ENCODE results near the gene FMOD. TPM values are rescaled to one million over a fixed set of nuclear protein-coding genes. Genes with fewer than 3 reads are reported as not detected.

FMOD gene
- total RNA-seq, 2 donors from 2014 or later = 190 to 438 TPM

GRCh38 chr1:203382026-203382425 is 31.1 kb upstream of the FMOD start:
- TF ChIP-seq, protein P1, sequence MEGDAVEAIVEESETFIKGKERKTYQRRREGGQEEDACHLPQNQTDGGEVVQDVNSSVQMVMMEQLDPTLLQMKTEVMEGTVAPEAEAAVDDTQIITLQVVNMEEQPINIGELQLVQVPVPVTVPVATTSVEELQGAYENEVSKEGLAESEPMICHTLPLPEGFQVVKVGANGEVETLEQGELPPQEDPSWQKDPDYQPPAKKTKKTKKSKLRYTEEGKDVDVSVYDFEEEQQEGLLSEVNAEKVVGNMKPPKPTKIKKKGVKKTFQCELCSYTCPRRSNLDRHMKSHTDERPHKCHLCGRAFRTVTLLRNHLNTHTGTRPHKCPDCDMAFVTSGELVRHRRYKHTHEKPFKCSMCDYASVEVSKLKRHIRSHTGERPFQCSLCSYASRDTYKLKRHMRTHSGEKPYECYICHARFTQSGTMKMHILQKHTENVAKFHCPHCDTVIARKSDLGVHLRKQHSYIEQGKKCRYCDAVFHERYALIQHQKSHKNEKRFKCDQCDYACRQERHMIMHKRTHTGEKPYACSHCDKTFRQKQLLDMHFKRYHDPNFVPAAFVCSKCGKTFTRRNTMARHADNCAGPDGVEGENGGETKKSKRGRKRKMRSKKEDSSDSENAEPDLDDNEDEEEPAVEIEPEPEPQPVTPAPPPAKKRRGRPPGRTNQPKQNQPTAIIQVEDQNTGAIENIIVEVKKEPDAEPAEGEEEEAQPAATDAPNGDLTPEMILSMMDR (IDR thresholded peaks at IDR 0.05) = no peak
- no peaks in the 10 kb centered on the region for H3K36me3 ChIP-seq
- no peak overlapping the region for H3K4me3 ChIP-seq
- H3K27me3 ChIP-seq (replicated peaks; ENCODE audit: insufficient read depth) = no peaks in the 10 kb centered on the region
- no peaks in the 10 kb centered on the region for H3K9me3 ChIP-seq
- no peak for DNase-seq (ENCODE audit: low spot score)
- no peak for ATAC-seq (ENCODE audit: insufficient number of reproducible peaks, low FRiP score, low read depth)
- peaks cover 20 to 38% of the 10 kb centered on the region in 2 donors for H3K4me1 ChIP-seq (ENCODE audit: control insufficient read depth in 1 of 2, low read depth in 2 of 2)
- no peak overlapping the region for H3K27ac ChIP-seq

DNA sequence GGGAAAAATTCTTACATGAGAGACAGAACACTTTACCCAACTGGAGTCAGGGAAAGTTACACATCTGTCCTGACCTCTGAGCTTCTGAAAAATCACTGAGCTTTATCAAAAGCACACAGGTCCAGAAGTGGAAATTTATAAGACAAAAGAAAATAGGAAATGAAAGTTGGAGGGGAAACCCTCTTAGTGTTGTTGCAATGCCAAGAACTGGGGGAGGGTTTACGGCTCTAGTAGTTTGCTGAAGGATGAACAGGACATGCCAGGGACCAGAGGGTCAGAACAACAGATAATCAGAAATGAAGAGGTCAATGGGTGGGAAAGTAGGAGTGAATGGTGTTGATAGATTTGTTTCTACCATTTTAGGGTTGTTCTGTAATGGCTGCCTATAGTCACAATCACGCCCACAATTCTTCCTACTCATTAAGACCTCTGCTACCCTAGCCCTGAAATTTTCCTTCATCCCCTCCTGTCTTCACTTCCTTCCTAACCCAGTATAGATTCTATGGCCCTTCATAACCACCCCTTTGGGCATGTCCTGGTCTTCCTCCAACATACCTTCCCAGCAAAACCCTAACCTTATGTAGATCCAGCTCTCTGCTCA is 30.3 kb upstream of the FMOD start:
- H3K9me3 ChIP-seq = no peaks in the 10 kb centered on the region
- ATAC-seq (ENCODE audit: insufficient number of reproducible peaks, low FRiP score, low read depth) (no peak), DNase-seq (ENCODE audit: low spot score) (no peak)
- no peaks in the 10 kb centered on the region for H3K36me3 ChIP-seq
- H3K4me3 ChIP-seq = no peak overlapping the region
- H3K4me1 ChIP-seq (ENCODE audit: control insufficient read depth in 1 of 2, low read depth in 2 of 2) = peaks cover 20 to 38% of the 10 kb centered on the region in 2 donors
- peak overlapping the region in 1 of 2 donors; percentile 61 for H3K27ac ChIP-seq
- TF ChIP-seq, protein P1 (IDR thresholded peaks at IDR 0.05) = no peak
- H3K27me3 ChIP-seq (replicated peaks; ENCODE audit: insufficient read depth) = no peaks in the 10 kb centered on the region

DNA sequence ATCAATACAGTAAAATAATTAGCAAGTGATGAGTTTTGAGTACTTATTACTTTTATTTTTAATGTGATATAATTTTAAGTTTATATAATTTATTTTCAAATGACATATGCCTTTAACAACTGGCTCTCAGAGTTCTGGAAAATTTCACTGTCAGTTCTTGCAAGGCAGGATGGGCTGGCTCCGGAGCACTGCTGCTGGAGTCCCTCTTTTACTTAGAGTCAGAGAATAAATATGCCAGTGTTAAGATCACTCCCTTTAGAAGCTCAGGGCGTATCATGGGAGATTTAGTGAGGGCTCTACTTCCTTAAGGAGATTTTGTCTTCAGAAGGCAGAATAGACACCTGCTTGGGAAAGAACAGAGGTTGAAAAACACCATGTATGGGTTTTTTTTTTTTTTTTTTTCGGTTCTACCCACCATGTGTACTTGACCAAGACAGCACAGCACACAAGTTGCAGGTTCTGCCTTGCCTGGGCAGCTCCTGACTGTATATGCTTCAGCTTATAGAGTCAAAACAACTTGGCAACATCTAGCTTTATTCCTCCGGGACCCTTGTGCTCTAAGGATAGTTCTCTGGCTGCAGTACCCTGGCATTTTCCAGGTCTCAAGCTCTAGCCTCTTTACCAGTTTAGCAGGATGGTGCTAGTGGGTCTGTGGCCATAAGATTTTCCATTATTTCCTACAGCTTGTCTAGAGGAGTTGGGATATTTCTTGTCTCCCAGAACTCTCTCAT is 29.7 kb upstream of the FMOD start:
- no peaks in the 10 kb centered on the region for H3K27me3 ChIP-seq (replicated peaks; ENCODE audit: insufficient read depth)
- H3K36me3 ChIP-seq = no peaks in the 10 kb centered on the region
- ATAC-seq (ENCODE audit: insufficient number of reproducible peaks, low FRiP score, low read depth) (no peak), DNase-seq (ENCODE audit: low spot score) (no peak)
- no peak overlapping the region for H3K4me3 ChIP-seq
- TF ChIP-seq, protein P1 (IDR thresholded peaks at IDR 0.05) = no peak
- H3K4me1 ChIP-seq (ENCODE audit: control insufficient read depth in 1 of 2, low read depth in 2 of 2) = peaks cover 20 to 38% of the 10 kb centered on the region in 2 donors
- H3K9me3 ChIP-seq = no peaks in the 10 kb centered on the region
- H3K27ac ChIP-seq = peak overlapping the region; percentile 61 to 78

DNA sequence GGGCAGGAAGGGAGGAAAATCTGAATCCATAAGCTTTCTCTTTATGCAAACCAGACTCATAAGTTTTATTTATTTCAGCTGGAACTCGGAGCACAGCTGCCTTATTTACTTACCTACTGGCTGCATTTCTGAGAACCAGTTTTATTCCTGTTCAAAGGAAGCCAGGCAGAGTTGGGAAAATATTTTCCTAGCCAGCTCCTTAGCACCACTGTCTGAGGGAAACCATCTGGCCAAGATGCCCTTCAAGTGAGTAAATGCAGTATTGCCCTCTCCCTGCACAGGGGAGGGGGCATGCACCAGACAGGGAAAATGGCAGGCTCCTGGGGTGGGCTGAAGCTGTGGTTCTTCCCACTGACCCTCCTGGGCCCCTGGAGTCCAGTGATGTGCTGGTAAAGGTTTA is 28.9 kb upstream of the FMOD start:
- no peaks in the 10 kb centered on the region for H3K9me3 ChIP-seq
- peaks cover 20 to 38% of the 10 kb centered on the region in 2 donors for H3K4me1 ChIP-seq (ENCODE audit: control insufficient read depth in 1 of 2, low read depth in 2 of 2)
- H3K27me3 ChIP-seq (replicated peaks; ENCODE audit: insufficient read depth) = no peaks in the 10 kb centered on the region
- ATAC-seq (ENCODE audit: insufficient number of reproducible peaks, low FRiP score, low read depth) (no peak), DNase-seq (ENCODE audit: low spot score) (no peak)
- no peak overlapping the region for H3K4me3 ChIP-seq
- peak overlapping the region; percentile 61 to 78 for H3K27ac ChIP-seq
- TF ChIP-seq, protein P1 (IDR thresholded peaks at IDR 0.05) = no peak
- H3K36me3 ChIP-seq = no peaks in the 10 kb centered on the region

DNA sequence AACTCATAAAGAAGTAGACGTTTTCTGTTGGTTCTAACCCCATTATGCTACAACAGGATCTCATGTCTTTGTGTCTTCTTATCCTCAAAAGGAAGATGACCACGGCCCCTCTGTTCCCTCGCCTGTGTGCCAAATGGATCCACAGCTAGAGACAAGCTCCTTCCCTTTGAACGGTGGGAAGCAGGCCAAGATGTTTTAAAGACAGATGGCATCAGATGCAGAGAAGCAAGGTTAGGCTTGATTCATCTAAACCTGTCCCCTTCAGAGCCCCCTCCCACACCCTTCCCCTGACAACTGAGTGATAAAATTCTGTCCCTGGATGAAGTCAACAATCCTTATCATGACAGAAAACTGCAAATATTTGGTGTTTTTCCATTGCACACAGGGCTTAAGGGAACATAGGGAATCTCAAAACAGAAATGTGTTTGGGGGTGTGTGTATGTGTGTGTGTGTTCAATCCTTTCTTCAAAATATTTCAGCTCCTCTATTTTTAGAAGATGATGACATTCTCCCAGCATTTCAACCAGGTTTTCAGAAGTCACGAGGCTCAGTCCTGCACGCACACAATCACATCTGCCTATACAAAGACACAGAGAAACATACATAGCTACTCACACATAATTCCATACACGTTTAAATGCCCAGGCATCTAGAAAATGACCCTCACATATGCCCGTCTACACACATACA is 27.8 kb upstream of the FMOD start:
- Histone ChIP-seq H3K4me3 (no peak overlapping the region), H3K4me1 (ENCODE audit: control insufficient read depth in 1 of 2, low read depth in 2 of 2) (peaks cover 23 to 47% of the 10 kb centered on the region in 2 donors), H3K36me3 (no peaks in the 10 kb centered on the region), H3K27me3 (replicated peaks; ENCODE audit: insufficient read depth) (no peaks in the 10 kb centered on the region), H3K27ac (peak overlapping the region; percentile 61 to 78), H3K9me3 (no peaks in the 10 kb centered on the region)
- DNase-seq (ENCODE audit: low spot score) (no peak), ATAC-seq (ENCODE audit: insufficient number of reproducible peaks, low FRiP score, low read depth) (no peak)
- TF ChIP-seq, protein P1 (IDR thresholded peaks at IDR 0.05) = no peak
